Stimulated activated CD4-positive, alpha-beta T cell treated with anti-CD3 and anti-CD28 coated beads, TNF-alpha, amount 100 ng/mL, for 1 hour (primary cell): ENCODE results near the gene PHKB.
"Not testable (repeated sequence)": the region's sequence is repeated elsewhere in the genome, so short reads cannot be mapped to it uniquely, and the experiment has no call there.

ENCODE experiments used
- DNase-seq, 3 donors: peaks; one replicate each; pipeline ENCODE4 v3.0.0-alpha.2; 2020; ENCODE audit warnings: low read depth in 3 of 3, low spot score in 1 of 3

The PHKB gene

DNA sequence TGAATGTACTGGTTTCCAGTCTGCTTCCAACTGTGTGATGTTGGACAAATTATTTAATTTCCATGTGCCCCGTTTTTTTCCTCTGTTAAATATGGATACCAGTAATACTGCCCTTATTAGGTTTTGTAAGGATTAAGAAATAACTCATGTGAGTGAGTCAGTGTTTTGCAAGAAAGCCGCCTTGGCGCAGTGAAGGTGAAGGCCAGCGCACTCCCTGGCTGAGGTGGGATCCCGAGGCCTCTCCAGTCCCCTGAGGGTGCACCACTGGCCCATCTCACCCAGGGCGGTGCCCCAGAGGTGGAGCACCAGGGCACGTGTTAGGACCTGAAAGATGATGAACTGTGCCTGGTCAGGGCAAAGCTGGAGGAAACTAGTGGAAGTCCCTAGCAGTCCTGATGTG lies 43.5 kb downstream of the PHKB start:
- no peak for DNase-seq

DNA sequence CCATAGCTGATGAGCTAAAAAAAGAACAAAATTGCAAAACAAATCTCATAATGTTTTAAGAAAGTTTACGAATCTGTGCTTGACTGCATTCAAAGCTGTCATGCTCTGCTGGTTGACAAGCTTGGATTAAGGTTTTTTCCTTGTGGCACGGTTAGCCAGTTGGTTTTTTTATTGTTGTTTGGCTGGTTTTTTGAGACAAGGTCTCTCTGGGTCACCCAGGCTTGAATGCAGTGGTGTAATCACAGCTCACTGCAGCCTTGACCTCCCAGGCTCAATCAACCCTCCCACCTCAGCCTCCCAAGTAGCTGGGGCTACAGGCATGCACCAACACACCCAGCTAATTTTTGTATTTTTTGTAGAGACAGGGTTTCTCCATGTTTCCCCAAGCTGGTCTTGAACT lies 45.7 kb downstream of the PHKB start:
- no peak for DNase-seq

DNA sequence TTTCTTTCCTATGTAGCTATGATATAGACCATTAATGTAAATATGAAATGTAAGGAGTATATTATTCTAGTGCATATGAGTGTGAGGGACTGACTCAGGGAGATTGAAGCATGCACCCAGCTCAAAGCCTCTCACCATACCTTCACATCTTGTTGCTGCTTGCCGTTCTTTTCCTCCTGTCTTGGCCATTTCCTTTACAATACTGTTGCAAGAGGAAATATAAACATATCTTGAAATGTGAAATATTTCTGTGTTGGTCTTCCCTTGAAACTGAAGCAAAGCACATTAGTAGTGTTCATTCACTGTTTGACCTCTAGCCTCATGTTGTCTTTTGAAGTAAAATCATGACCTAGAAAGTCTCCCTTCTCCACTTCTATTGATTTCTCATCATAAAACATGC lies 46.6 kb downstream of the PHKB start:
- DNase-seq, result no peak

DNA sequence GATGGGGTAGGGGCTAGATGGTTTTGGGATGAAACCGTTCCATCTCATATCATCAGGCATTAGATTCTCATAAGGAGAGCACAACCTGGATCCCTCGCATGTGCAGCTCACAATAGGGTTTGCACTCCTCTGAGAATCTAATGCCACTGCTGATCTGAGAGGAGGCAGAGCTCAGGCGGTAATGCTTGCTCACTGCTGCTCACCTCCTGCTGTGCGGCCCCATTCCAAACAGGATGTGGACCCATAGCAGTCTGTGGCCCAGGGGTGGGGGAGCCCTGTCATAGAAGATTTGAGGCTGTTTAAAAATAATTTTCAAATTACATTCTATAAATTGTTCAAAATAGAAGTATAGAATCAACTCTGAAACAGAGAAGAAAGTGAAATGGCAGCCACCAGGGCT lies 50.8 kb downstream of the PHKB start:
- no peak for DNase-seq

DNA sequence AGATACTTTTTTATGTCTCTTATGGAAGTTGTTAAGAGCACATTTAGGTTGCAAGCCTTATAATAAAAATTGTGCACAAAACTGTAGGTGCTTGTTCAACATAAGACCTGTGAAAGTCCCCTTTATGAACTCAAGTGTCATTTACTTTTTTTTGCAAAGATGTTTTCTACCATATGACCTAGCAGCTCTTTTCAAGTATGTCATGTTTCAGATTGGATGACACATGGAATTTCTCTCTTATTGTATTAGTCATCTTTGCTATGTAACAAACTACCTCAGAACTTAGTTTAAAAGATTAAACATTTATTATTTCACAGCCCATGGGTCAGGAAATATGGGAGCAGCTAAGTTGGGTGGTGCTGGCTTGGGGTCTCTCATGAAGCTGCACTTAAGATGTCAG lies 57.9 kb downstream of the PHKB start:
- DNase-seq, result no peak

DNA sequence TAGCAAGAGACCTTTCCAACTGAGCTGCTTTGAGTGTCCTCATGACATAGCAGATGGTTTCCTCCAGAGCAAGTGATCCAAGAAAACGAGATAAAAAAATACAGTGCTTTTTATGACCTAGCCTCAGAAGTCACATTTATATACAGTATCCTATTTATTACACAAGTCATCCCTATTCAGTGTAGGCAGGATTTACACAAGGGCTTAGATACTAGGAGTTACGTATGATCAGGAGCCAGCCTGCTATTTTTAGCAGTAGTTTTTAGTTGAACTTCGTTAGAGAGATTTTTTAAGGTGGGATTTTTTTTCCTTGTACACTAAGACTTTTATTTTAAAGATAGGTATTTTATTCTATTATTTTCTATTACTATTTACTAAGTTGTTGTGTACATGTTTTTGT lies 58.4 kb downstream of the PHKB start:
- DNase-seq, result no peak

DNA sequence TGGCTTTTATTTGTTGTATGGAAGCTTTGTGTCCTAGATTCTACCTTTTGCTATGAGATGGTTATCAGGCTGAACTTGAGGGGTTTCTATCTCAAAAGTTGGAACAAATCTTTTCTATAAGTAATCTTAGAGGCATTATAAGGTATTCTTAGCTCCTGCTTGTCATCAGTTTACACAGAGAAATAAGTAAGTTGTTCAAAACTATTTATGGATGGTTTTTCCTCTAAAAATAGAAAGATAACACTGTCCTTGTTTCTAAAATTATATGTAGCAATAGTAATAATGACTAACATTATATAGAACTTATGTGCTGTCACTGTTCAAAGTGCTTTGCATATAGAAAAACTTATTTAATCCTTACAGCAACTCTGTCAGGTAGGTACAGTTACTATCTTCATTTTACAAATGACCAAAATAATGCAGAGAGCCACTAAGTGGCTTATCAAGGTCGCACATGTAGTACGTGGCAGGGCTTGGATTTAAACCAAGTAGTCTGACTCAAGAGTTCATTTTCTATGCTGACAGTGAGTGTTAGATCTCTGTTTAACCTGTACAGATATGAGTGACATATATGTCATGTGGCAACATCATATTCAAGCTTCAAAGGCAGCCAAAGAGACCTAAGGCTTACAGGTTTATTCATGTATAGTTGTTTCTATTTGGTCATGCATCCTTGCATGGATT lies 59.0 kb downstream of the PHKB start:
- no peak for DNase-seq

DNA sequence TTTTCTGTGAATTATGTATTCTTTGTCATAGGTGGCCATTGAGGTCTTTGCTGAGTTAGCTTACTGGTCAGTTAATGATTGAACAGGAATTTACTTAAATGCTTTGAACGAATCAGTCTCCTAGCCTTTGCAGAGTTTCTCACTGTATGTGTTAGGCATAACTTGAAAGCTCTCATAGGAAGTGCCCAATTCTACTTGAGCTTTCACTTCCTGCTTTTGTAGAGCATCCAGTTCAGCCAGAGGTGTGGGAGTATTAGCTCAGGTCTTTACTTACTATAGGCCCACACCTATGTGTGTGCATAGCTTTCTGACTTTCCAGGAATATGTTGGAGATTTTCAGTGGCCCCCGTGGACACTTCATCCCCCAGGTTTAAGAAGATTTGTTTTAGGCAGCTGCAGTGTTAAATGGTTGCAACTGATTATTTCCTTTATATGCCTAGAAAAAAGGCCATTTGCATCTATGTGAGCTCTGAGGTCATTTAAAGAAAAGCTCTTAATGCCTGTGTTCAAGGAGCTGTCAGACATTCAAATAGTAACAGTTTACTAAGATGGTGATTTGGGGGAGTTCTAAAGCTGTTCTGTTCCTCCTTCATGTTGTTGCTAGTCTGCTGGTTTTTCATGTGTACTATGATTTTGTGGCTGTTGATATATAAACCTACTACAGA lies 62.3 kb downstream of the PHKB start:
- no peak for DNase-seq

DNA sequence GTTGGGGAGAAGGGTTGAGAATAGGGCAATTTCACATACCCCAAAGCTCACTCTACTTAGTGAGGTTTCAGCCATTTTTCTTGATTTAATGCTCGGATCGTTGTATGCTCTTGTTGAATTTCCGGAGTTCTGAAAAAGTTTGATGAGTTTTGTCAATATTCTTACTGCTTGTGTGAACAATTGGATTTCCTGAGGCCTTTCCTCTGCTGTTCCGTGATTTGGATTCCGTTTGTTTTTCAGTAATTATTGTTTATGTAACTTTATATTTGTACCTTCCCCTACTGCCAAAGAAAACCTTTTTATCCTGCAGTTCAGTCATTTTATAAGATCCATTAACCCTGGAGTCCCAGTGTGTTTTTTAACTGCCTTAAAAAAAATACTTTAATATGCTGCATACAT lies 62.9 kb downstream of the PHKB start:
- no peak for DNase-seq

DNA sequence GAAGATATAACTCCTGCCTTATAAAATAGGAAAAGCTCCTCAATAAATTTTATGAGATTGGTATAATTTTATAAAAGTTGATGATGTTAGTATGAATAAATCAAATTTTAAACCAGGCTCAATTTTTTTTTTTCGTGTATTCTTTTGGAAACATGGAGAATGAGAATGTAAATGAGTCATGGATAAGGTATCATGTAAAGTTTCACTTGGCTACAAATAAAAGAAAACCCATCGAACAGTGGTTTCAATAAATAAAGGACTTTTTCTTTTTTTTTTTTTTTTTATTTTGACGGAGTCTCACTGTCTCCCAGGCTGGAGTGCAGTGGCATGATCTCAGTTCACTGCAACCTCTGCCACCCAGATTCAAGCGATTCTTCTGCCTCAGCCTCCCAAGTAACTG lies 67.3 kb downstream of the PHKB start:
- no peak for DNase-seq

DNA sequence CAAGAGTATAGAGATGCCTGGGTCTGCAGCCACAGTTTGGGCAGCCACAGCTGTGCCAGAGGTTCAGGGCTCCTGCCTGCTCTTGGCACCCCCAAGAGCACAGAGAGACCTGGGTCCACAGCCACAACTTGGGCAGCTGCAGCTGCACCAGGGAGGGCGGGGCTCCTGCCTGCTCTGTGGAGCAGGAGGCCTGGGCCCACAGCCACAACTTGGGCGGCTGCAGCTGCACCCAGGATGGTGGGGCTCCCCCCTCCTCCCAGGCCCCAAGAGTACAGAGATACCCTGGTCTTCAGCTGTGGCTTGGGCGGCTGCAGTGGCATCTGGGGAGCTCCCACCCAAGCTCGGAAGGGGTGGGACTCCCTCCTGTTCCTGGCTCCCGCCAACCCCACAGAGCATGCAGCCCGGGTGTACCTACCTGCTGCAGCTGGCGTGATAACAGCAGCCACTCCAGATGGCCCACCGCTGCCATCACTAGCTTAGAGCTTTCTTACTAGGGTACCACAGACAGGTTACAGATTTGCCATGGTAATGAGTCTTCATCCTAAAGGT lies 72.7 kb downstream of the PHKB start:
- DNase-seq, result no peak

DNA sequence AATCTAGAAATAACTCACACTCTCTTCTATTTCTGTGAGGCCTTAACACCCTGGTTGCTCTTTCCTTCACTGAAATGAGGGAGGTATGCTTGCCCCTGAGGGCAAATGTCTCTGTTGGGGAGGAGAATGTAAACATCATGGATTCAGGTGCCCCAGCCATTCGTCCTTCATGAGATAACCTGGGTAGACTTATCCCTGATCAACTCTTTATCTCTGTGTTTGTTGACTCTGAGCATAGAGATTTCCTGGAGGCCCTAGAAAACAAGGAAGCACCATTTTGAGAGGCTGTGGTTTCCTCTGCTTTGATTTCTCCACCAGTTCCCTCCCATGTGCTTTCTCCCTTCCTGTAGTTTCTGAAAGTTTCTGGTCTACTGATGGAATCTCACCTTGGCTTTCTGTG lies 77.3 kb downstream of the PHKB start:
- no peak for DNase-seq

DNA sequence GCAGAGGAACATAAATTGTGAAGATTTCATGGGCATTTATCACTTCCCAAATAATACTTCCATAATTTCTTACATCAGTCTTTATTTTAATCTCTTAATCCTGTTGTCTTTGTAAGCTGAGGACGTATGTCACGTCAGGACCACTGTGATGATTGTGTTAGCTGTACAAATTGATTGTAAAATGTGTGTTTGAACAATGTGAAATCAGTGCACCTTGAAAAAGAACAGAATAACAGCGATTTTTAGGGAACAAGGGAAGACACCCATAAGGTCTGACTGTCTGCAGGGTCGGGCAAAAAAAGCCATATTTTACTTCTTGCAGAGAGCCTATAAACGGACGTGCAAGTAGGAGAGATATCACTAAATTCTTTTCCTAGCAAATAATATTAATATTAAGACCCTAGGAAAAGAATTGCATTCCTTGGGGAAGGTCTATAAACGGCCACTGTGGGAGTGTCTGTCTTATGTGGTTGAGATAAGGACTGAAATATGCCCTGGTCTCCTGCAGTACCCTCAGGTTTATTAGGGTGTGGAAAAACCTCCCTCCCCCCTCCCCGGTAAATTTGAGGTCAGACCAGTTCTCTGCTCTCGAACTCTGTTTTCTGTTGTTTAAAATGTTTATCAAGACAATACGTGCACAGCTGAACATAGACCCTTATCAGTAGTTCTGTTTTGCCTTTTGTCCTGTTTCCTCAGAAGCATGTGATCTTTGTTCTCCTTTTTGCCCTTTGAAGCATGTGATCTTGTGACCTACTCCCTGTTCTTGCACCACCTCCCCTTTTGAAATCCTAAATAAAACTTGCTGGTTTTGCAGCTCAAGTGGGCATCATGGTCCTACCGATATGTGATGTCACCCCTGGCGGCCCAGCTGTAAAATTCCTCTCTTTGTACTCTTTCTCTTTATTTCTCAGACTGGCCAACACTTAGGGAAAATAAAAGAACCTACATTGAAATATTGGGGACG lies 78.9 kb downstream of the PHKB start:
- not testable (repeated sequence) for DNase-seq

DNA sequence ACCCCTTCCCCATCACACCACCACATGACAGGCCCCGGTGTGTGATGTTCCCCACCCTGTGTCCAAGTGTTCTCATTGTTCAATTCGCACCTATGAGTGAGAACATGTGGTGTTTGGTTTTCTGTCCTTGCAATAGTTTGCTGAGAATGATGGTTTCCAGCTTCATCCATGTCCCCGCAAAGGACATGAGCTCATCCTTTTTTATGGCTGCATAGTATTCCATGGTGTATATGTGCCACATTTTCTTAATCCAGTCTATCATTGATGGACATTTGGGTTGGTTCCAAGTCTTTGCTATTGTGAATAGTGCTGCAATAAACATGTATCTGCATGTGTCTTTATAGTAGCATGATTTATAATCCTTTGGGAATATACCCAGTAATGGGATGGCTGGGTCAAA lies 80.0 kb downstream of the PHKB start:
- not testable (repeated sequence) for DNase-seq

DNA sequence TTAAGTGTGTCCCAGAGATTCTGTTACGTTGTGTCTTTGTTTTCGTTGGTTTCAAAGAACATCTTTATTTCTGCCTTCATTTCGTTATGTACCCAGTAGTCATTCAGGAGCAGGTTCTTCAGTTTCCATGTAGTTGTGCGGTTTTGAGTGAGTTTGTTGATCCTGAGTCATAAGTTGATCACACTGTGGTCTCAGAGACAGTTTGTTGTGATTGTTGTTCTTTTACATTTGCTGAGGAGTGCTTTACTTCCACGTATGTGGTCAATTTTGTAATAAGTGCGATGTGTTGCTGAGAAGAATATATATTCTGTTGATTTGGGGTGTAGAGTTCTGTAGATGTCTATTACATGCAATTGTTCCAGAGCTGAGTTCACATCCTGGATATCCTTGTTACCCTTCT lies 83.1 kb downstream of the PHKB start:
- not testable (repeated sequence) for DNase-seq

DNA sequence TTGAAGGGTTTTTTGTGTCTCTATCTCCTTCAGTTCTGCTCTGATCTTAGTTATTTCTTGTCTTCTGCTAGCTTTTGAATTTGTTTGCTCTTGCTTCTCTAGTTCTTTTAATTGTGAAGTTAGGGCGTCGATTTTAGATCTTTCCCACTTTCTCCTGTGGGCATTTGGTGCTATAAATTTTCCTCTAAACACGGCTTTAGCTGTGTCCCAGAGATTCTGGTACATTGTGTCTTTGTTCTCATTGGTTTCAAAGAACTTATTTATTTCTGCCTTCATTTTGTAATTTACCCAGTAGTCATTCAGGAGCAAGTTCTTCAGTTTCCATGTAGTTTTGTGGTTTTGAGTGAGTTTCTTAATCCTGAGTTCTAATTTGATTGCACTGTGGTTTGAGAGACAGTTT lies 90.1 kb downstream of the PHKB start:
- DNase-seq, result not testable (repeated sequence)

DNA sequence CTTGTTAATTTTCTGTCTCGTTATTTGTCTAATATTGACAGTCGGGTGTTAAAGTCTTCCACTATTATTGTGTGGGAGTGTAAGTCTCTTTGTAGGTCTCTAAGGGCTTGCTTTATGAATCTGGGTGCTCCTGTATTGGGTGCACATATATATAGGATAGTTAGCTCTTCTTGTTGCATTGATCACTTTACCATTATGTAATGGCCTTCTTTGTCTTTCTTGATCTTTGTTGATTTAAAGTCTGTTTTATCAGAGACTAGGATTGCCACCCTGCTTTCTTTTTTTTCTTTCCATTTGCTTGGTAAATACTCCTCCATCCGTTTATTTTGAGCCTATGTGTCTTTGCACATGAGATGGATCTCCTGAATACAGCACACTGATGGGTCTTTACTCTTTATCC lies 90.6 kb downstream of the PHKB start:
- DNase-seq, result not testable (repeated sequence)

DNA sequence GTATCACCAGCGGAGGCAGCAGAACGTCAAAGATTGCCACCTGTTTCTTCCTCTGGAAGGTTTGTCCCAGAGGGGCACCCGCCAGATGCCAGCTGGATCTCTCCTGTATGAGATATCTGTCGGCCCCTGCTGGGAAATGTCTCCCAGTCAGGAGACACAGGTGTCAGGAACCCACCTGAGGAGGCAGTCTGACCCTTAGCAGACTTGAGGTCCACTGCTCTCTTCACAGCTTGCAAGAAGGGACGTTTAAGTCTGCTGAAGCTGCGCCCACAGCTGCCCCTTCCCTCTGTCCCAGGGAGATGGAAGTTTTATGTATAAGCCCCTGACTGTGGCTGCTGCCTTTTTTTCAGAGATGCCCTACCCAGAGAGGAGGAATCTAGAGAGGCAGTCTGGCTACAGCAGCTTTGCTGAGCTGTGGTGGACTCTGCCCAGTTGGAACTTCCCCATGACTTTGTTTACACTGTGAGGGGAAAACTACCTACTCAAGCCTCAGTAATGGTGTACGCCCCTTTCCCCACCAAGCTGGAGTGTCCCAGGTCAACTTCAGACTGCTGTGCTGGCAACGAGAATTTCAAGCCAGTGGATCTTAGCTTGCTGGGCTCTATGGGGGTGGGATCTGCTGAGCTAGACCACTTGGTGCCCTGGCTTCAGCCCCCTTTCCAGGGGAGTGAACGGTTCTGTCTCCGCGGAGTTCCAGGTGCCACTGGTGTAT lies 92.9 kb downstream of the PHKB start:
- no peak for DNase-seq

DNA sequence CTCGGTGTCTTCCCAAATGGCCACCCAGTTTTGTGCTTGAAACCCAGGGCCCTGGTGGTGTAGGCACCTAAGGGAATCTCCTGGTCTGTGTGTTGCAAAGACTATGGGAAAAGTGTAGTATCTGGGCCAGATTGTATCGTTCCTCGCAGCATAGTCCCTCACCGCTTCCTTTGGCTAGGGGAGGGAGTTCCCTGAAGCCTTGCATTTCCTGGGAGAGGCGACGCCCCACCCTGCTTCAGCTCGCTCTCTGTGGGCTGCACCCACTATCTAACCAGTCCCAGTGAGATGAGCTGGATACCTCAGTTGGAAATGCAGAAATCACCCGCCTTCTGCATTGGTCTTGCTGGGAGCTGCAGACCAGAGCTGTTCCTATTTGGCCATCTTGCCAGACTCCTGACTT lies 93.5 kb downstream of the PHKB start:
- not testable (repeated sequence) for DNase-seq

DNA sequence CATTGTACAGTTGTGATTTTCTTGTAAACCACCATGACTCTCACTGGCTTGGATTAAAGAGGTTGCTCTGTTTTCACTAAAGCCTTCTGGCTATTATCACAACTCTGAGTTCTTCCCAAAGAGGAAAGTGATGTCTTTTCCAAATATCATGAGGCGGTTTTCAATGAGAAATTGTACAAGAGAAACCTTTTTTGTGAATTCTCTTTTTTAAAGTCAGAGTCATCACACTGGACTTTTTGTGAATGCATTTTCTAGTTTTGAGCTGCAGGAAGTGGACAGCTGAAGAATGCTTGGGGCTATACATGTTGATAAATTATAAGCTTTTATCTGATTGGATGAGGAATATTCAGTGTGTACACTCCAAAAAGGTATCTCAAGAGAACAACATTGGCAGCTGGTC lies 100.2 kb downstream of the PHKB start:
- DNase-seq, result no peak

DNA sequence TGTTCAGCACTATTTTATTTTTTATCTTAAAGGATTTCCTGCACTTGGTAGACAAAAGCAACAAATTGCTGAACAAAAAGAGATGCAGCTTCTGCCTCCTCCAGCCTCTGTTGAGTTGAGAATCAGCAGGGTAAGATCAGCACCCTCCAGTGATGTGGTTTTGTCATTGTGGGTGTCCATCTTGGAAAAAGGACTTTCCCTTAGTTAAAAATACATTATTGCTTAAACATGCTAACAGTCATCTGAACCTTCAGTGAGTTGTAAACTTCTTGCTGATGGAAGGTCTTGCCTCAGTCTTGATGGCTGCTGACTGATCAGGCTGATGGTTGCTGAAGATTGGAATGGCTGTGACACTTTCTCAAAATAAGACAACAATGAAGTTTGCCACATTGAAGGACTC lies 101.2 kb downstream of the PHKB start:
- DNase-seq, result no peak
